MCF 10A (cell line): Measurements from ENCODE around the gene BMPER. TPM values are rescaled to one million over a fixed set of nuclear protein-coding genes. Genes with fewer than 3 reads are reported as not detected.

Experiments used
- BruUV-seq: library from RNA; stranded (reverse); fragments of 400-500 nt; replicated peaks from 2 replicates; lab custom pipeline; 2021; lab: Mats Ljungman, UMichigan
- CTCF ChIA-PET: fragments of 300-600 bp; sonication (Branson Sonifier 250); formaldehyde crosslinking; extraction: SDS; loops from one replicate; lab custom pipeline; 2021; ENCODE audit warnings: antibody characterized with exemption, inconsistent platforms; lab: Yijun Ruan, JAX
- POLR2A ChIA-PET: fragments of 300-600, 350-650 bp; sonication (Branson Sonifier 250); formaldehyde crosslinking; extraction: SDS; loops from one replicate; lab custom pipeline; 2020; ENCODE audit warnings: antibody characterized with exemption, inconsistent platforms; lab: Yijun Ruan, JAX
- DNase-seq: peaks from one replicate; pipeline ENCODE4 v3.0.0-alpha.2; 2018; ENCODE audit not compliant: unreplicated experiment
- H3K27ac Mint-ChIP-seq: one replicate; pipeline ENCODE4 v1.8.0; 2022; ENCODE audit warnings: mild to moderate bottlenecking, low read depth, mixed read lengths; ENCODE audit not compliant: unreplicated experiment
- H3K27me3 Mint-ChIP-seq: one replicate; pipeline ENCODE4 v1.8.0; 2022; ENCODE audit warnings: mixed read lengths; ENCODE audit not compliant: insufficient read depth, unreplicated experiment
- H3K36me3 Mint-ChIP-seq: one replicate; pipeline ENCODE4 v1.8.0; 2022; ENCODE audit warnings: mild to moderate bottlenecking, moderate library complexity, mixed read lengths; ENCODE audit not compliant: insufficient read depth, unreplicated experiment
- H3K4me1 Mint-ChIP-seq: one replicate; pipeline ENCODE4 v1.8.0; 2022; ENCODE audit warnings: mixed read lengths; ENCODE audit not compliant: insufficient read depth, unreplicated experiment
- H3K4me3 Mint-ChIP-seq: one replicate; pipeline ENCODE4 v1.8.0; 2022; ENCODE audit warnings: mild to moderate bottlenecking, moderate library complexity, mixed read lengths; ENCODE audit not compliant: unreplicated experiment
- H3K9me3 Mint-ChIP-seq: one replicate; pipeline ENCODE4 v1.8.0; 2022; ENCODE audit warnings: mixed read lengths; ENCODE audit not compliant: unreplicated experiment
- CTCF ChIP-seq: fragments of 200-600 bp; IDR thresholded peaks from one replicate; pipeline ENCODE4 v1.8.0; 2022; ENCODE audit warnings: antibody characterized with exemption, mild to moderate bottlenecking; ENCODE audit not compliant: unreplicated experiment
- intact Hi-C: fragments of 100-400 bp; cut with micrococcal nuclease; formaldehyde crosslinking; loops from 2 replicates; pipeline ENCODE4 v1.14.1; 2022
- total RNA-seq: library from RNA; stranded (reverse); gene quantifications from 2 replicates; pipeline ENCODE4 v1.2.3, GENCODE V29; 2022

Gene BMPER
- total RNA-seq, 1 experiment from 2014 or later: 0.40 TPM

- no peak for TF ChIP-seq CTCF
- POLR2A ChIA-PET: no interaction called here
- Mint-ChIP-seq H3K27ac (no peak overlapping the region), H3K27me3 (no peaks in the 10 kb centered on the region), H3K4me3 (no peak overlapping the region), H3K9me3 (no peaks in the 10 kb centered on the region), H3K36me3 (no peaks in the 10 kb centered on the region), H3K4me1 (peaks cover 5% of the 10 kb centered on the region)
- BruUV-seq: no TSS peak
- intact Hi-C loops: loop anchor here (5.0 kb wide), 1 partner anchor 327 kb away; no protein-coding TSS in a partner anchor
- DNase-seq: no peak
- CTCF ChIA-PET: interaction anchor here (0.6 to 0.7 kb wide), 2 partner anchors 556 to 585 kb away, joined by 3 read pairs; no protein-coding TSS in a partner anchor
Observed at GRCh38 chr7:34084651-34085050, 179.3 kb downstream of the BMPER start.

- Mint-ChIP-seq H3K9me3 (no peaks in the 10 kb centered on the region), H3K4me1 (peaks cover 5% of the 10 kb centered on the region), H3K27ac (no peak overlapping the region), H3K36me3 (no peaks in the 10 kb centered on the region), H3K27me3 (no peaks in the 10 kb centered on the region), H3K4me3 (no peak overlapping the region)
- DNase-seq: peak; percentile 42
- intact Hi-C loops: loop anchor here (5.0 kb wide), 1 partner anchor 329 kb away; no protein-coding TSS in a partner anchor
- TF ChIP-seq CTCF: no peak
- no TSS peak for BruUV-seq
- ChIA-PET CTCF (interaction anchor here (1.3 to 1.4 kb wide), 2 partner anchors 11 to 235 kb away, joined by 3 read pairs; no protein-coding TSS in a partner anchor), POLR2A (no interaction called here)
Observed at GRCh38 chr7:34086064-34086463, 180.7 kb downstream of the BMPER start.

- TF ChIP-seq CTCF: no peak
- H3K27ac Mint-ChIP-seq: no peak overlapping the region
- ChIA-PET CTCF (interaction anchor here (0.6 to 2.1 kb wide), 11 partner anchors 11 to 844 kb away, joined by 3 to 14 read pairs (median 4); no protein-coding TSS in a partner anchor), POLR2A (no interaction called here)
- no peak for DNase-seq
- peaks cover 1% of the 10 kb centered on the region for H3K9me3 Mint-ChIP-seq
- BruUV-seq: no TSS peak
- intact Hi-C loops: loop anchor here (5.0 kb wide), 1 partner anchor 330 kb away; no protein-coding TSS in a partner anchor
- H3K4me1 Mint-ChIP-seq: peaks cover 5% of the 10 kb centered on the region
- no peaks in the 10 kb centered on the region for H3K36me3 Mint-ChIP-seq
- no peaks in the 10 kb centered on the region for H3K27me3 Mint-ChIP-seq
- H3K4me3 Mint-ChIP-seq: no peak overlapping the region
Observed at GRCh38 chr7:34086981-34087380, 181.6 kb downstream of the BMPER start.

DNA sequence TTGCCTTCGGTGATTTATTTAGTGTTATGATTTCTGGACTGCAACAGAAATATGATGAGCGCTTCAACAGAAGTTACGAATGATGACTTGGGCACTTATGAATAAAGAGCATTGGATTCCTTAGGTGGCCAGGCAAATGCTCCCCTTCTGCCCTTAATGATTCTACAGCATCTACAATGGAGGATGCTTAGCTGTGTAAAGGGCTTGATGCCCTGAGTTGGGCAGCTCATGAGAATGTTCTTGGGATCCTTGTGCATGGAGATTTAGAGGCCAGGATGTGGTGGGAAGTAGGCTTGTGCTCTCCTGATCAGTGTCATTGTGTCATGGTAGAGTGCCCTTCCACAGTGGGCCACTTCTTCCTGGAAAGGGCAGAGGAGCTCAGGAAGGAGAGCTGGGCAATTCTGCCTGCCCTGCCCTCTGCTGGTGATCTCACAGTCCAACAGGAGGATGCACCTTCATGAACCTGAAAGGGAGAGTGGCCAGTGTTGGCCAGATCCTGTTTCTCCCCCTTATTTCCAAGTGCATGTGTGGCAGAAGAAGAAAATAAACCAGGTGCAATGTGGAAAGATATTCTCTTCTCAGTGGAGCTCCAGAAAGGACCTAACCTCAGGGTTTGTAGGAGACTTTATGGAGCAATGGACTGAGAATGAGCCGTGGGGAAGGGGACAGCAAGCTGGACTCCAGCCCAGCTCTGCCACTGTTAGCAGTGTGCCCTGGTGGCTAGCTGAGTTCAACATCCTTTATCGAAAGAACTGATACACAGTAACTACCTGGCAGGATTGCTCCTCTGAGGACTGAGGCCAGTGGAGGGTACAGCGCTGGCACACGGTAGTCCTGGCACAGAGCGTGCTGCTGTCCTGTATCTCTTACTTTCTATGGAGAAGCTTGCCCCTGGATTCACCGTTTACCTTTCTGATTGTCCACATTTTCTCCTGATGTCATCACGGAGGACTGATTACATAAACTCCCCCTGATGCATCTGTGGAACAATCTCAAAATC, 182.9 kb downstream of the BMPER start:
- Mint-ChIP-seq H3K9me3 (peaks cover 10% of the 10 kb centered on the region), H3K36me3 (no peaks in the 10 kb centered on the region), H3K4me3 (no peak overlapping the region), H3K4me1 (peaks cover 5% of the 10 kb centered on the region), H3K27ac (no peak overlapping the region), H3K27me3 (no peaks in the 10 kb centered on the region)
- DNase-seq: peak; percentile 63
- POLR2A ChIA-PET: interaction anchor here (0.6 kb wide), 1 partner anchor 20 kb away, joined by 4 read pairs; no protein-coding TSS in a partner anchor
- intact Hi-C loops: loop anchor here (5.0 kb wide), 1 partner anchor 331 kb away; no protein-coding TSS in a partner anchor
- no TSS peak for BruUV-seq
- peak; percentile 49 for TF ChIP-seq CTCF
- CTCF ChIA-PET: interaction anchor here (0.6 to 6.1 kb wide), 32 partner anchors 9 to 905 kb away, joined by 3 to 34 read pairs (median 4); no protein-coding TSS in a partner anchor
